ENCODE results near the gene CYP19A1.
A peak's percentile ranks its signal among the peaks of the same experiment; 100 is the strongest.

Gene CYP19A1

DNA sequence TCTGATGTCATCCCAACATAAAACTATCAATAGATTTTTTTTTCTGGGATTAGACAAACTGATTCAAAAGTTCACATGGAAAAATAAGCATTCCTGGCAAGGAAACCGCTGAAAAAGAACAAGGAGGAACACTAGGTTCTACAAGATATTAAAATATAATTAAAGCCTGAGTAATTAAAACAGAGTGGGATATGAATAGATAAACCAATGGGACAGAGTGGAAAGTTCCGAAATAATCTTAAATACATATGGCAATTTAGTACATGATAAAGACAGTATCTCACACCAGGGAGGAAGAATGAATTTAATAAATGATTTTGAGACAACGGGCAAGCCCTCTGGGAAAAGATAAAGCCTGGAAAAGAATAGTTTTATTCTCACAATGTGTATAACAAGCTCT is 7.7 kb upstream of the CYP19A1 start:
- H3K4me1 ChIP-seq = no peaks in the 10 kb centered on the region
- no peak overlapping the region for H3K4me3 ChIP-seq (ENCODE audit: low read depth, low read length)
- H3K27me3 ChIP-seq (ENCODE audit: control insufficient read depth, insufficient read depth, low read length) = no peaks in the 10 kb centered on the region
- H3K9ac ChIP-seq = no peak overlapping the region
- H3K79me2 ChIP-seq = no peaks in the 10 kb centered on the region
- TF ChIP-seq, protein P1, sequence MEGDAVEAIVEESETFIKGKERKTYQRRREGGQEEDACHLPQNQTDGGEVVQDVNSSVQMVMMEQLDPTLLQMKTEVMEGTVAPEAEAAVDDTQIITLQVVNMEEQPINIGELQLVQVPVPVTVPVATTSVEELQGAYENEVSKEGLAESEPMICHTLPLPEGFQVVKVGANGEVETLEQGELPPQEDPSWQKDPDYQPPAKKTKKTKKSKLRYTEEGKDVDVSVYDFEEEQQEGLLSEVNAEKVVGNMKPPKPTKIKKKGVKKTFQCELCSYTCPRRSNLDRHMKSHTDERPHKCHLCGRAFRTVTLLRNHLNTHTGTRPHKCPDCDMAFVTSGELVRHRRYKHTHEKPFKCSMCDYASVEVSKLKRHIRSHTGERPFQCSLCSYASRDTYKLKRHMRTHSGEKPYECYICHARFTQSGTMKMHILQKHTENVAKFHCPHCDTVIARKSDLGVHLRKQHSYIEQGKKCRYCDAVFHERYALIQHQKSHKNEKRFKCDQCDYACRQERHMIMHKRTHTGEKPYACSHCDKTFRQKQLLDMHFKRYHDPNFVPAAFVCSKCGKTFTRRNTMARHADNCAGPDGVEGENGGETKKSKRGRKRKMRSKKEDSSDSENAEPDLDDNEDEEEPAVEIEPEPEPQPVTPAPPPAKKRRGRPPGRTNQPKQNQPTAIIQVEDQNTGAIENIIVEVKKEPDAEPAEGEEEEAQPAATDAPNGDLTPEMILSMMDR (IDR thresholded peaks at IDR 0.05) = no peak
- H3K27ac ChIP-seq = no peak overlapping the region
- H3K36me3 ChIP-seq (ENCODE audit: control insufficient read depth, insufficient read depth, low read length) = no peaks in the 10 kb centered on the region
- H3K9me3 ChIP-seq (ENCODE audit: control insufficient read depth, low read length) = no peaks in the 10 kb centered on the region
- H2AFZ ChIP-seq = no peak overlapping the region
- H3K4me2 ChIP-seq (ENCODE audit: low read length) = no peak overlapping the region

DNA sequence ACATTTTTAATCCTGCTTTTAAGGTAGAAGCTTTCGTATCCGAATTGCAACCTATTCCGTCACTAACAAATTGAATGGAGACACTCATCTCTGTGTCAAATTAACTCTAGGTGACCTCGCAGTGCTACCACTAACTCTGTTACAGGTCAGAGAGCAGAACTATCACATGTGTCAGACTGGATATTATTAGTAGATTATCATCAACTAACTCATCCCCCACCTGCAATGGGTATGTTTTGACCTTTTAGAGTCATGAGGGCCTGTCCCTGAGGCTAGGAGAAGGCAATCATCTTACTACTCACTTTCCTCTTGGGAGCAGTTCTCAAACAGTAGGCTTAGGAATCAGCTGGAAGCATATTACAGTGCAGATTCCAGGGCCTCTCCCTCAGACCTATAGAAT is 5.1 kb upstream of the CYP19A1 start:
- no peak overlapping the region for H3K27ac ChIP-seq
- no peaks in the 10 kb centered on the region for H3K4me1 ChIP-seq
- H3K36me3 ChIP-seq (ENCODE audit: control insufficient read depth, insufficient read depth, low read length) = no peaks in the 10 kb centered on the region

DNA sequence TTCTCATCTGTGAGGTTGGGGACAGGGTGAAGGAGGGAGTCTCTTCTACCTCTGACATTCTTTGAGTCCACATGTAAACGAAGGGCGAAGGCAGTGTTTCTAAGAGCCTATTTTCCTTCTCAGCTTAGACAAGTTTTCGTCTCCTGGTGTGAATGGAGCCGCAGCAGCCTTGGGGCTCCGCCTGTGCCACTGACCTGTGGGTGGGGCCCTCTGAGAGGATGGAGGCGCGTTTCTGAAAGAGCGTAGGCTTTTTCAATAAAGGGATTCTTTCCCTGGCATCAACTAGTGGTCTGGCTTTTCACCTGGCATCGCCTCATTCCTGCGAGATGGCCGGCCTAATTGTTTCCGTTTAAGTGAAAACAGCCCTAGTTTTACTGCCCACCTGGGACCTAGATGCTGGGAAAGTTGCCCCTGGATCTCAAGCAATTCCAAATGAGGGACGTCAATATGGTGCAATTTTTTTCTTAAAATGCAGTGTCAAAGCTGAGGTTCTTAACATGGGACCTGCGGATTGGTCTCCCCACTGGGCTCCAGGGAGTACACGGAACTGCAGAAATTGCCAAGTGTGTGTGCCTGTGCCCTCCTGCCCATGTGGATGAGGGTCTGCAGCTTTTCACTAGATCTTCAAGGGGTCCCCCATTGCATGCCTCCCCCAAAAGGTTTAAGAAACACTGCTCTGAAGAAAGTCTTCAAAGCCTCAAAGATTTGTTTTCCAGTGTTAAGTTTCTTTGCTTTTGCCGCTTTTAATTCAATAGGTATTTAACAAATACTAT is 4.0 kb upstream of the CYP19A1 start:
- Histone ChIP-seq H3K27me3 (ENCODE audit: control insufficient read depth, insufficient read depth, low read length) (no peaks in the 10 kb centered on the region), H3K27ac (no peak overlapping the region), H3K4me3 (ENCODE audit: low read depth, low read length) (no peak overlapping the region), H3K4me1 (no peaks in the 10 kb centered on the region), H3K79me2 (no peaks in the 10 kb centered on the region), H3K4me2 (ENCODE audit: low read length) (no peak overlapping the region), H3K36me3 (ENCODE audit: control insufficient read depth, insufficient read depth, low read length) (no peaks in the 10 kb centered on the region), H3K9me3 (ENCODE audit: control insufficient read depth, low read length) (no peaks in the 10 kb centered on the region), H3K9ac (no peak overlapping the region), H2AFZ (peak overlapping the region; percentile 56)
- TF ChIP-seq, protein P1 (IDR thresholded peaks at IDR 0.05) = no peak

More for the DNA sequence above, 5.1 kb upstream of the CYP19A1 start:
- H2AFZ ChIP-seq = no peak overlapping the region
- H3K4me3 ChIP-seq (ENCODE audit: low read depth, low read length) = no peak overlapping the region
- H3K4me2 ChIP-seq (ENCODE audit: low read length) = no peak overlapping the region
- no peak overlapping the region for H3K9ac ChIP-seq
- H3K27me3 ChIP-seq (ENCODE audit: control insufficient read depth, insufficient read depth, low read length) = no peaks in the 10 kb centered on the region
- no peaks in the 10 kb centered on the region for H3K79me2 ChIP-seq
- H3K9me3 ChIP-seq (ENCODE audit: control insufficient read depth, low read length) = no peaks in the 10 kb centered on the region
- TF ChIP-seq, protein P1 (IDR thresholded peaks at IDR 0.05) = no peak

DNA sequence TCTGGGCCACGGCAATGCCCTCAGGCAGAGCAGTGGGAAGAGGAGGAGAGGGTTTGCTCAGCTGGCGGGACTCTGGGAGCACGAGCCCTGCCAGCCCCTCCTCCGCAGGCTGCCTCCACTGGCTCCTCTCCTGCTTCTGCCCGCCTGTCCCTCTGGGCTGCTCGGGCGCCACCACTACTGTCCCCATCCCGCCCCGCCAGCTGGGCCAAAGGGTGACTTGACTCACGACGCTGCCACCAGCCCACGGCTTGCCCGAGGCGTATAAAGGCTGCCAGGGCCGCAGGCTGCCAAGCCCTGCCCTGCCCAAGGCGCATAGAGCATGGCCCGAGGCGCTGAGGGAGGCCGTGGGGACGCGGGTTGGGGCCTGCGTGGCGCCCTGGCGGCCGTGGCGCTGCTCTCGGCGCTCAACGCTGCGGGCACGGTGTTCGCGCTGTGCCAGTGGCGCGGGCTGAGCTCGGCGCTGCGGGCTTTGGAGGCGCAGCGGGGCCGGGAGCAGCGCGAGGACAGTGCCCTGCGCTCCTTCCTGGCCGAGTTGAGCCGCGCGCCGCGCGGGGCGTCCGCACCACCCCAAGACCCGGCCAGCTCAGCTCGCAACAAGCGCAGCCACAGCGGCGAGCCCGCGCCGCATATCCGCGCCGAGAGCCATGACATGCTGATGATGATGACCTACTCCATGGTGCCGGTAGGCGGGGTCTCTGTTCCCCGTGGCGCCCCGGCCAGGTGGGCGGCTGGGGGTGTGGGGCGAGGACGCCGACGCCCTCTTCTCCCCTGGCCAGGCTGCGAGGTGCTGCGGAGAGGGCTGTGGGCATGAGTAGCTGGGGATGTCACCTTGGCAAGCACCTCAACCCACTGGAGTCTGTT is 3.2 kb upstream of the CYP19A1 start, which contains the start of gene GLDN:
GLDN (plus strand) TSS at position 290 of the 861 bp plus-strand sequence; CDS start at position 320, 30 bp downstream.
- H3K4me2 ChIP-seq (ENCODE audit: low read length) = peak within 1 kb of the TSS; percentile 33
- H3K4me1 ChIP-seq = no peaks in the 10 kb centered on the region
- H2AFZ ChIP-seq = peak within 1 kb of the TSS; percentile 56
- no peaks in the 10 kb centered on the region for H3K79me2 ChIP-seq
- H3K27me3 ChIP-seq (ENCODE audit: control insufficient read depth, insufficient read depth, low read length) = no peaks in the 10 kb centered on the region
- no peak within 1 kb of the TSS for H3K27ac ChIP-seq
- H3K4me3 ChIP-seq (ENCODE audit: low read depth, low read length) = no peak within 1 kb of the TSS
- TF ChIP-seq, protein P1 (IDR thresholded peaks at IDR 0.05) = no peak
- no peaks in the 10 kb centered on the region for H3K9me3 ChIP-seq (ENCODE audit: control insufficient read depth, low read length)
- no peaks in the 10 kb centered on the region for H3K36me3 ChIP-seq (ENCODE audit: control insufficient read depth, insufficient read depth, low read length)
- H3K9ac ChIP-seq = no peak within 1 kb of the TSS
